Measurements from ENCODE around the gene DYTN.

DYTN gene

DNA sequence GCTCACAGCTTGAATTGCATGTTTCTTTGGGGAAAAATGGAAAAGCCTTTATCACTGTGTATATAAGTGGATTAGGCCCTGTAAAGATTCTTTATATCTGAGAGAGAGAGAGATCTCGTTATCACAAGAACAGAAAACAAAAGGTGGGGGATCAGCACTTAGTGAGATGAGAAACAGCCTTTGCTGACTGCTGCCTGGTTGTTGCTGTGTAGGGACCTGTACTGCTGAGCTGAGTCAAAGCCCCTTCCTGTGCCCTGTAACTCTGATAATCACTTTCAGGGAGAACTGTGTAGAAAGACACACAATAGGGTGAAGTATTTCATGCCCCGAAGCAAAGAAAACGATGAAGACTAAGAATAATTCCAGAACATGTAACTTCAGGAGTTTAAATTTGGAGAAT, 106.5 kb downstream of the DYTN start:
- DNase-seq (ENCODE audit: low read depth), result no peak

DNA sequence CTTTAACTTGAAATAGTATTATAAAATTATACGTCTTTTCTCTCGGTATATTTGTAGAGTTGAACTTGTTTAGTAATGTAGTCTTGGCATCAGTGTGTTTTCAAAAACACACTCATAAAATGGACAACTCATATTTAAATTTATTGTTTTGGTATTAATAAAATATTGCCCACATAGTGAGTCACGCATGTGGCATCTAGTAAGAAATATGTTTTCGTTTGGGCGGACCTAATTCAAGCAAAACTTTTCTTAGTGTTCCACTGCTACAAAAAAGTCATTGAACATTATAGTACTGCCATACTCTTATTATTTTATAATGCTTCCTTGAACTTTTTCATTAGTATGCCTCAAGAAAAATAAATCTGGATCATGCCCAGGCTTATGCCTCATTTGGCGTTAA, 107.0 kb downstream of the DYTN start:
- no peak for DNase-seq (ENCODE audit: low read depth)

DNA sequence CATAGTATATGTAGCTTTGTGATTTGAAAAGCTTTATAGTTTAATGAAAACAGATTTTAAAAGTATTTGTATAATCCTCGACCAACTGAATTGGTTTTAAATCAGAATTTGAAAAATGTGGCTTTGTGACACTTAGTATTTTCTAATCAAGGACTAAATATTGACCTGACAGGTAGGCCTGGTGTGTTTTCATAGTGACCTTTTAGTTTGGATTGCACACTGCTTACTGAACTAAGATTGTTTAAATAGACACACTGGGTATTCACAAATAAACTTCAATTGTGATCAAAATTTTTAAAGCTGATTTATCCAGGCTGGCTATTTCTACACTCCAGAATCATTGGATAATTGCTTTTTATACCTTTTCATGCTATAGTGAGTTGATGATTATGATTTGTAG, 107.7 kb downstream of the DYTN start:
- DNase-seq (ENCODE audit: low read depth), result no peak

DNA sequence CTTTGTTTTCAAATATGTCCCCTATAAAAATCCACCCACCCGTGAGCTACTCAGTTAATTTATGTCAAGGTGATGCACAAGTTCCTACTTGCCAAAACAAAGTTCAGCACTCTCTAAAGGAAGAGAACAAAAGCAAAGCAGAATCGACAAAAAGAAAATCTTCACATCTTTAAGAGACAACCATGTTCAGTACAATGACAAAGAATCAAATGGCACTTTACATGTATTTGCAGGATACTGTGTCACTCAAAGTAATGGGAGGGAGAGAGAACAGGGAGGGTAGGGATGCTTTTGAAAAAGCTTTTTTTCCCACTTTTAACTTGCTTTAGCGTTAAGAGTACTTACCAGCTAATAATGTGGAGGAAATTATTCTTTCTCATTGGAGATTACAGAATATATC, 115.0 kb downstream of the DYTN start:
- no peak for DNase-seq (ENCODE audit: low read depth)

Measured in activated gamma-delta T cell treated with anti-CD3 and anti-CD28 coated beads, Interleukin-2, amount 50 U/mL, for 16 hours (primary cell).